Endothelial cell of umbilical vein (primary cell): ENCODE data around the gene LRRC4B.

Experiments used
- CTCF ChIP-seq, 2 donors: IDR thresholded peaks; 1 replicate in 1 of 2; 2 replicates in 1 of 2; pipeline ENCODE4 v1.5.1; 2011; ENCODE audit warnings: low read length in 2 of 2, mild to moderate bottlenecking in 2 of 2, moderate library complexity in 2 of 2, control low read depth in 1 of 2, inconsistent platforms in 1 of 2, low read depth in 1 of 2; ENCODE audit not compliant: insufficient read depth in 1 of 2; ENCODE audit errors: extremely low read depth in 1 of 2
- EZH2 ChIP-seq: IDR thresholded peaks from 2 replicates; pipeline ENCODE4 v1.6.1; 2012; ENCODE audit warnings: borderline replicate concordance, low read depth, mild to moderate bottlenecking, moderate library complexity, low read length, inconsistent platforms; ENCODE audit not compliant: severe bottlenecking
- POLR2A ChIP-seq: IDR thresholded peaks from 2 replicates; pipeline ENCODE4 v1.6.1; 2012; ENCODE audit warnings: low read depth, mild to moderate bottlenecking, control low read depth, low read length
- POLR2AphosphoS5 ChIP-seq: IDR thresholded peaks from 2 replicates; pipeline ENCODE4 v1.6.1; 2012; ENCODE audit warnings: low read depth, mild to moderate bottlenecking, control low read depth, low read length, moderate library complexity; ENCODE audit not compliant: insufficient read depth

GRCh38 chr19:50558039-50558438 is 10.2 kb downstream of the LRRC4B start:
- no peak for TF ChIP-seq EZH2
- TF ChIP-seq POLR2A = no peak
- no peak for TF ChIP-seq CTCF (IDR thresholded peaks at IDR 0.05; ENCODE audit: extremely low read depth in 1 of 2, insufficient read depth in 1 of 2, low read depth in 1 of 2, low read length in 2 of 2)
- no peak for TF ChIP-seq POLR2AphosphoS5
